ENCODE results near the gene DEDD2.

DEDD2 gene

DNA sequence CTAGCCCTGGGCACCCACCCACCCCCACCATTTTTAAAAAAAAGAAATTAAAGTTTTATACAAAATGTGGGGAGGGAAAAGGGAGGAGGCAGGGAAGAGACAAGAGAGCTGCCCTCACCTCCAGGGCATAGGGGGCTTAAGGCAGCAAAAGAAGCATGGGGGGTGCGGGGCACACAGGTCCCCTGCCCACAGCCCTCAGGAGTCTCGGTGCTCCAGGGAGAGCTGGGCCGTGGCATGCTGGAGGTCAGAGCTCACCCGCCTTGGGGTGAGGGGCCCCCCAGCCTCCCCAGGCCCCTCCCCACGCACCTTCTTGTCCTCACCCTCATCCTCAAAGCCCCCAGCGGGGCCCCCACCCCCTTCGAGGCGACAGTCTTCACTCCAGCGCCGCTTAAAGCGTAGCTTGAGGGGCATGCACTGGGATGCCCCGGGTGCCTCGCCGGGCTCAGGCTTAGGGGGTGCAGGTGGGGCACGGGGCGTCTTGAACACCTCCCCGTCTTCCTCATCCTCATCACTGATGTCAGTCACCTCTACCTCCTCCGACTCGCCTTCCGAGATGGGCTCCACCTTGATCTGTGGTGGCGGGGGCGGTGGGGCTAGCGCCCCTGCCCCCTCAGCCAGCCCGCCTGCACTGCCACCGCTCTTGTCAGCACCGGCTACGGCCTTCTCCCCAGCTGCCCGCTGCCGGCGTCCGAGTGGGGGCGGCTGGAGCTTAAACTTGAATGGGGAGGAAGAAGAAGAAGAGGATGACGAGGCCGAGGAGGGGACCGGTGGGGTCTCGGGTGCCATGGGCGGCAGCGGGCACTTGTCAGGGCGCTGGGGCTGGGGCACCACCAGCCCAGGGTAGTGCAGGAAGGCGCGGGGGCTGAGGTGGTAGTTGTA lies 31.0 kb upstream of the DEDD2 start:
- no peak for DNase-seq (ENCODE audit: low read depth)

DNA sequence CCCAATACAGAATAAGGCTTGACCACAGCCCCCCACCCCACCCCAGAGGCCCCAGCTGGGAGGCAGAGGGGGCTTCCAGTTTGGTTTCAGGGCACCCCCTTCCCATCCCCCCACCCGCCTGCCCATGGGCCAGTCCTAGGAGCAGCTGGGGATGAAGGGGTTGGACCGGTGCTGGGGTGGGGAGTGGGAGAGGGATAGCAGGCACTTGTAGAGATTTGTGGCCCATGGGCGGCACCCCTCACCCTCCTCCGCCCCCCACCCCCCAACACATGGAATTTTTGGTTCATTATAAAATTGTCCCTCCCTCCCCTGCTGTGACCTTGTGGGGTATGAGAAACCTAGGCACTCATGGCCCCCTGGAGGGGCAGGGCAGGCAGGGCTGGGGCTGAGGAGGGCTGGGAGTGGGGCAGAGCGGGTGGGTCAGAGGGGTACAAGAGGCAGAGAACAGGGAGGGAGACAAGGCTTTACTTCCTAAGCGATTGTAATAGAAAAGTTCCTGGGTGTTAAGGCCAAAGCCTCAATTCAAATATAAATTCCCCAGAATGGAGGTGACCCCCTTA lies 30.2 kb upstream of the DEDD2 start:
- DNase-seq (ENCODE audit: low read depth) = no peak

DNA sequence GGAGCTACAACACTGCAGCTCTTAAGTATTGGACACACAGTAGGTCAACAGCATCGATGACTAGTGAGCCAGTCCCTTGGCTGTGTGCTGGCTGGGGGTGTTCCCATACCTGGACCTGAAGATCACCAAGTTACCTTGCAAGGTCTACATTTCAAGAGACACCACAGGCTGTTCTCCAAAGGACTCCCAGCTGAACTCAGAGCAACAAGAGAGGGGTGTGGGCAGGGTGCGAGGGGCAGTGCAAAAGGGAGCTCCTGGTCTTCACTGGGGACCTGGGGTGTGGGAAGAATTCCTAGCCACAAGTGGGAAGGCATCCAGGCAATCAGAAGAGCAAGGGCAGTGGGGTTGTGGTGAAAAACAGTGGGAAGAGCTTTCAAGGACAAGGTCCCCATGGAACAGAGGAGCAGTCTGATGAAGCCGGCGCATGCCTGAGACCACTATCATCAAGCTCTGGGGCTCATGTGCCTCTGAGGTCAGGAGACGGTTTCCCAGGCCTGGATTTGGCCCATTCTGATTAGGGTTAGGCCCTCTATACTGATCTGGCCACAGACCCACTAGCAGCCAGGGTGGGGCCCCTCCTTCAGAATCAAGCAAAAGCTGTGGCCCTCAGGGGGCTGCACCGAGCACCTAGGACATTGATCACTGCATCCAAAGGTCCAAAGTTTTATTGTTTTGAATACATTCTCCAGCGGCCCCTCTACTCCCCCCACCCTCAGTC lies 29.6 kb upstream of the DEDD2 start:
- peak; percentile 39 for DNase-seq (ENCODE audit: low read depth)

DNA sequence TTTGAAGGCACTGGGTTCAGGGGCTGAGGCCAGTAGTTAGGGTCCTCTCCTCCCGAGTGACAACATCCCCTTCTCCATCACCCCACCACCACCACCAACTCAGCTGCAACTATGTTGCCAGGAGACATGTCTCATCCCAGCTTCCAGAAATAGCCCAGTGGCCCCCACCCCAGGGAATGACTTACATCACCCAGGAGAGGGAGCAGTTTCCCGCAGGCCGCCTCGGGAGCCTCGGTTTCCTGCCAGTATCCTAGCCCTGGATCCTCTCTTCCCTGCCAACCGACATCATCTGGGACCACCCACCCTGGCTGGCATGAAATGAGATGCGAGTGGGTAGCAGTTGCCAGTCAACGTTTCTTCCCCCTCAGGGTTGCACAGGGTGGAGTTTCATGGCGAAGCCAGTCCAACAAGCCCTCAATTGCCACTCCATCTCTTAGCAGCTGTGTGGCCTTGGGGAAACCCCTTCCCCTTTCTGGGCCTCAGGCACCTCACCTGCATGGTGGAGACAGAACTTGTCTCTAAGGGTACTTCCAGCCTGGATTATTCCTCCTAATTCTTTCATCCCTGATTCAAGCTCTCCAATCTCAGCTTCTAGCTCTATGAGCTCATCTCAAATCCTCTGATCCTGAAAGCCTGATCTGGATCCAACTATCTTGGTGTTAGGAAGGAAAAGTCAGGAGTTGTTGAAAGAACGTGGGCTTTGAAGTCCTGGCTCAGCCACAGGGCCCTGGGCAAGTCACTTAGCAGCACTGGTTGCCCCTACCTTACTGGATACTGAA lies 28.9 kb upstream of the DEDD2 start:
- DNase-seq (ENCODE audit: low read depth) = peak; percentile 86

DNA sequence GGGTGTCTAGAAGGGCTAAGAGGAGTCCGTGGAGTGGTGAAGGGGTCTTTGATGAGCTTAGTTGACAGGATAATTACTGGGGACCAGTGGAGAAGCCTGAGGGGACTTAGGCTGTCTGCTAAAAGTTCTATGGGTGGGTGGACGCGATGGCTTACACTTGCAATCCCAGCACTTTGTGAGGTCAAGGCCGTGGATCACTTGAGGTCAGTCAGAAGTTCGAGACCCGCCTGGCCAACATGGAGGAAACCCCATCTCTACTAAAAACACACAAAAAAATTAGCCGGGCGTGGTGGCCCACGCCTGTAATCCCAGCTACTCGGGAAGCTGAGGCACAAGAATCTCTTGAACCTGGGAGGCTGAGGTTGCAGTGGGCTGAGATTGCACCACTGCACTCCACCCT lies 27.8 kb upstream of the DEDD2 start:
- DNase-seq (ENCODE audit: low read depth) = no peak

DNA sequence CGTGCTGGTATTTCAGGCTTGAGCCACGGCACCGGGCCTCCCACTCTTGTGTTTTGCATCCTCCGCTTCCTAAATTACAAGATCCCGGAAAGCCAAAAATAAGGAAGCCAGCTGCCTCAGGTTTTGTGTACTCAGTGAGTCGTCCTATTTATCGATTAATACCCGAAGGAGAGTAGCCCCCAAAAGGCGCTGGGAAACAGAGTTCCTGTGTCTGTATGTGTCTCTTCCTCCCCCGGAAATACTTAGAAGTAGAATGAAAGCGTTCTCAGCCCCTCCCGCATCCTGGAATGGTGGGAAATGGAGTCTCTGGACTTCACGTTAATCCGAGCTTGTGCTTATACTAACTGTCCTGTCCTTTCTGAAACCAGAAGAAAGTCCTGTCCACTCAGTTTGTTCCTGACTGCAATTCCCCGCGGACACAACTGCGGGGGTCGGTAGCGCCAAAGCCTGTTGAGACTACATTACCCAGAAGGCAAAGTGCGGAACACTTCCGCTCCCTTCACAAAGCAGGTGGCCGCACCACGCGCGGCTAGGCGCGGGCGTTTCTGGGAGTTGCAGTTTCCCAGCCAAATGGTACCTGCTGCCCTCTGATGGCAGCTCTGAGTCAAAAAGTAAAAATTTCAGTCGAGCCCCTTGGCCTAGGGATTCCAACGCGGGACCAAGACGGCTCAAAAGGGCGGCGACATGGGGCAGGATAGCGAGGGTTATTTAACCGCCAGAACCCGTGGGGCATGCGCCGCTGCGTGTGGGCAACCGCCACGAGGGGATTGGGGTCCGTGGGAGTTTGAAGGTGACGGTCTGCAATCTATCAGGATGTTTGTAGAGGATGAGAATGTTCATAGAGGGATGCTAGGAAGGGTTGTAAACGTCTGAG lies 27.1 kb upstream of the DEDD2 start:
- DNase-seq (ENCODE audit: low read depth) = peak; percentile 94

DNA sequence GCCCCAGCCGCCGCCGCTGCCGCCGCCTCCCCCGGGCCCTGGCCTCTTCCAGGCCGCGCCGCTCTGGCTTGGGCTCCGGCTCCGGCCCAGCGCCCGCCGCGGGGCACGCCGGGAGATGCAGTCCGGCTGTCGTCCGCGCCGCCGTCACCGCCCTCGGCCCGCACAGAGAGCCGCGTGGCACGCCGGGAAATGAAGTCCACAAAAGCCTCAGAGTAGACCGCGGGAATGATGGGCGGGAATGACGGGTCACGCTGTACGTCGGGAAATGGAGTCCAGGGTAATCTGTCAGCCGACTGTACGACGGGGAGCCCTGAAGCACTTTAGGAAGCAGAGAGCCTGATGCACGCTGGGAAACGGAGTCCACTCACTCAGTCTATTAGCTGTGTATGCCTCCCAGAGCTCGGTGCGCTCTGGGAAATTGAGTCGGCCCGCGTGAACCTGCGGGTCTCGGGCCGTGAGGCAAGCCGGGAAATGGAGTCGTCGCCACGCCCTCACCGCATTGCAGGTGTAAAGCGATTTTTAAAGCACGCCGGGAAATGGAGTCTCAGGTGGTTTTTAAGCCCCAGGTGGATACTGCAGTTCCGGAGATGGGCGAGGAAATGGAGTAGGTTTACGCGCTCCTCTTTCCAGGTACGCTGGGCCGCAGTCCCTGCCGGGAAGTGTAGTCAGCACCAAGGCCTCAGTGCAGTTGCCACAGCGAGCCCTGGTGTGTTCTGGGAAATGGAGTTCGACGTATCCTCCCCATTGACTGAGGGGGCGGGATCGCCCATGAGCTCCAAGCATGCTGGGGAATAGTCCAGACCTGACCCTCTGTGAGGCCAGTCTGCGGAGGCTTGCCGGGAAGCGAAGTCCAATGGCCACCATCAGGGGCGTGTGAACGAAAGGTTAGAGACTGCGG lies 25.3 kb upstream of the DEDD2 start, which contains the start of gene GSK3A:
GSK3A (minus strand) TSS at position 91 of the 898 bp plus-strand sequence. CDS start 137 bp downstream, outside the sequence.
- peak; percentile 100 for DNase-seq (ENCODE audit: low read depth)

DNA sequence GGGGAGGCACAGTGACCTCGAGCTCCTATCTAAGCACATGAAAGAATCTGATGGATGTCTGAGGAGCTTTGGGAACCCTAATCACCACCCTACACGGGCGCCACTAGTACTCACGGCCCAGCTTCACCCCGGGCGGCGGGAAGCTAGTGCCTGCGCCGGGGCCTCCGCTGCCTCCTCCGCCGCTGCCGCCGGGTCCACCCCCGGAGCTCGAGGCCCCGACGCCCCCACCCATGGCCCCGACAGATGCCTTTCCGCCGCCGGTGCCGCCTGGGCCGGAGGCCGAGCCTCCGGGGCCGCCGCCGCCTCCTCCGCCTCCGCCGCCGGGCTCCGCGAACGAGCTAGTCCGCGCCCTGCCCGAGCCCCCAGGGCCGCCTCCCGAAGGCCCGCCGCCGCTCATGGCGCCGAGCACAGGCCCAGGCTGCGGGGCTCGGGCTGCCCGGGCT lies 24.6 kb upstream of the DEDD2 start:
- DNase-seq (ENCODE audit: low read depth) = peak; percentile 24

DNA sequence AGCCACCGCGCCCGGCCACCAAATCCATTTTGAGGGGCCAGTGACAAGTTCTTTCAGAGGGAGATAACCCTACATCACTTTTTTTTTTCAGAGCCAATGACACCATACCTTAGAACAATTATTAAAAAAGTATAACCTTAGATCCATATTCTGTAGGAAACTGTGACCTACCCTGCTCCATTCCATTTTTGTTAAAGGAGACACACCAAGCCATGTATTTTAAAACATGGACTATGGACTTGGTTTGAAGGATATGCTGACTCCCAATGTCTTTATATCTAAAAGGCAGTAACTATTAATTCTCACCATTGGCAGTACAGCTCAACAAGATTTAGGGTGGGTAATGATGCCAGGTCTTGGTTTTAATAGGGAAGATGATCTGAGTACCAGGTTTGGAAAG lies 23.8 kb upstream of the DEDD2 start:
- no peak for DNase-seq (ENCODE audit: low read depth)

DNA sequence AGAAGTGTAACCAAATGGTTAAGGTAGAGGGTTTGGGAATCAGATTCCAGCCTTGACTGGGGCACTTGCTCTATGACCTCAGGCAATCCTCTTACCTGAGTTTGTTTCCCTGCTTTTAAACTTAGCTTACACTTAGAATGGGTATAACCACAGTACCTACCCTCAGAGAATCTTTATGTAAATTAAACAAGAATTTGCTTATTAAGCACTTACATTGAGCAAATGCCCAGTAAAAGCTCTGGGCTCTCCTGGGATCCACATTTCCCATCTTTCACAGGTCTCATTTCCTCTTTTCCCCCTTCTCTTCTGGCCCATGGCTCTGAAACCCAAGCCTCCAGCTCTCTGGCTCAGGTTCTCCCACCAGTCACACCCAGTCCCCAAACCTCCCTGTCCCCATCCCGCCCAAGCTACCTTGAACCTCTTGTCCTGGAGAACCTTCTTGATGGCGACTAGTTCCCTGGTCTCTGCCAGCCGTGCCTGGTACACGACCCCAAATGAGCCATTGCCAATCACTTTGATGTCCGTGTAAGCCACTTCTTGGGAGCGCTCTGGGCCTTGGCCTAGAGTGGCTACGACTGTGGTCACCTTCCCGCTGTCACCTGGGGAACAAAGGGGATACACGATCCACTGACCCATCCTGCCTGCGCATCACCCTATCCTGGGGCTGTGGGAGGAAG lies 22.2 kb upstream of the DEDD2 start:
- no peak for DNase-seq (ENCODE audit: low read depth)

DNA sequence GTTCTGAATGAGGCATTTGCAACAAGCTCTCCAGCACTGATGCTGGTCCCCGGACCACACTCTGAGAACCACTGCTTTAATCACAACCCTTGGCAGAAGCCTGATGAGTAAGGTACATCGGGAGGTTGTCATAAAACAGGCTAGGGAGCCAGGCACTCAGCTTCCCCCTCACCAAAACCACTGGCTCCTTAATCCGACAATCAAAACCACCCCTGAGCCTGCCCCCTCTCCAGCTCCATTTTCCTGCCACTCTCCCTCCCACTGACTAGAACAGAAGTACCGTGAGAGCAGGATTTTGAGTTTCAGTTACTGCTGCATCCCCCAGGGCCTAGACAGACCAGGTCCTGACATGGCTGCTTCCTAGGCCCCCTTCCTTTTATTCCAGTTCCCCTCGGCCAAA lies 17.7 kb upstream of the DEDD2 start:
- DNase-seq (ENCODE audit: low read depth) = no peak

DNA sequence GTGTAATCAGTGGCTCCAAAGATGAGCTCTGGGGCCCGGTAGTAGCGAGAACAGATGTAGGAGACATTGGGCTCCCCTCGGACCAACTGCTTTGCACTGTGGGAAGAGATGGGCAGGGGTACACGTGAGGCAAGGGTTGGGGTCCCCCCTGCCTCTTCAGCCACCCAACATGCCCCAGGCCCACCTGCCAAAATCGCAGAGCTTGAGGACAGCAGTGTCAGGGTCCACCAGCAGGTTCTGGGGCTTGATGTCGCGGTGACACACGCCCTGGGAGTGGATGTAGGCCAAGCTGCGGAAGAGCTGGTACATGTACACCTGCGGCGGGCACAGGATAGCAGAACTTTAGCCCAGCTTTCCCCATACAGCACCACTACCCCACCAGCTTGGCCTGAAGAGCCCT lies 16.9 kb upstream of the DEDD2 start:
- DNase-seq (ENCODE audit: low read depth) = no peak

DNA sequence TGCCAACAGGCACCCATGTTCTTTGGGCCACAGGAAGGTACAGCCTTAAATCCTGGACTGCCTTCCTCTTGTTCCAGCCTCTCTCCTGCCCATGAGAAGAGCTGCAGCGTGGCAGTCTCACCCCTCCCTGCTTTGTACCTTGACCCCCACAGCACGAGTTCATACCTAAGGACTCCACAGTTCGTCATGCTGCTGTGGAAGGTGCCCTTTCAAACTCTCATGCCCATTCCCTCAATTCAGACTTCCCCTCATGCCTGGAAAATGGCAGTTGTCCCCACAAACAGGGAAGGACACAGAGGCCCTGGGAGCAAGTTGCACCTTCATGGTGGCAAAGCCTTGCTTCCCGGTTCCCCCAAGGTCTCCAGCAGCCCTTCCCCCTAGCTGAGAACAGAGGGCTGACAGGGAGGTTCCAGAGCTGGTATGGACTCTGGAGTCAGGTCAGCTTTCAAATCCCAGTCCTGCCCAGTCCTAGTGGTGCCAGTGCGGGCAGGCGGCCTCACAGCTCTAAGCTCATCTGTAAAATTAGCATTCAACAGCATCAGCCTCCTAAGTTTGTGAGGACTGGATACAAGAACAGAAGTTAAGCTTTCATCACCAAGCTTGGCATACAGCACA lies 16.3 kb upstream of the DEDD2 start:
- DNase-seq (ENCODE audit: low read depth) = no peak

DNA sequence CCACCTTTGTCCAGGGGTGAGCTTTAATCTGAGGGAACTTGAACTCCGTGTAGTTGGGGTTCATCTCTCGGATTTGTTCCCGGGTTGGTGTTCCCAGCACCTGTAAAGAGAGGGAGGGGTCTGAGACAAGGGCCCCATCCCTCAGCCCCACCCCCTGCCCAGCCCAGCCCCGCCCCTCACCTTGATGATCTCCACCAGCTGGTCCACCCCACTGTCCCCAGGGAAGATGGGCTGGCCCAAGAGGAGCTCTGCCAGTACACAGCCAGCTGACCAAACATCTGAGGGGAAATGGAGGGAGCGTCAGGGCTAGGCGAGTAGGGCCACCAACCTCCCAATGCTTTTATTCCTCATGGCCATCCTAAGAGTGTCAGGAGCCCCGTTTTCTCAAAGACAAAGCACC lies 15.6 kb upstream of the DEDD2 start:
- DNase-seq (ENCODE audit: low read depth) = no peak

DNA sequence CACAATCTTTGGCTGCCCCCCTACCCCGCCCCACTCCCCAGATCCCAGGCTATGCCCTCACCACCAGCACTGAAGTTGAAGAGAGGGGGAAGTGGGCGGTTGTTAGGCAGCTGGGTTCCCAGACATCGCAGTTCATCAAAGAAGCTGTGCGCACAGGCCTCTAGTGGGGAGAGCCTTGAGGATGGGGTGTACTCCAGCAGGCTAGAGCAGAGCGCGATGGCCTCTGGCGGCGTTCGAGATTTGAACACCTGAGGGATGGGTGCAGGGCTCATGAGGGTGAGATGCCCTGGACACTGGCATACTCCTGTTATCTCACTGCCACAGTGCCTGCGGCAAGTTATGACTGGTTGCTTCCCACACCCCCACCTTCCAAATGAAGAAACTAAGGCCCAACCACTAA lies 15.0 kb upstream of the DEDD2 start:
- DNase-seq (ENCODE audit: low read depth) = no peak

DNA sequence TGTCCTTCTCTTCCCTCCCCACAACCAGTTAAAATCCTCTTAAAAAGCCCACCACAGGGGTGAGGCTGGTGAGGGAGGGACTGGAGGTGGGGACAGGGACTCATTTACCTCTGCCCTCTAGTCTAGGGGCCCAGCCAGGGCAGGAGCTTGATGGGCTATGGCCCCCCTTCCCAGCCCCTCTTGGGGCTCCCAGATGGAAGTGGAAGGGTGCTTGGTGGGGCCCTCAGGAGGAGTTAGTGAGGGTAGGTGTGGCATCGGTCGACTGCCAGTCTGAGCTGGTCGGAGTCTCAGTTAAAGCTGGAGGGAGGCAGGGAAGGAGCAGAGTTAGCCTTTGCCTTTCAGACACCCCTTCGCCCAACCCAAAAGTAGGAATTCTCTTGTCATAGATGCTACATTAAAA lies 13.1 kb upstream of the DEDD2 start:
- no peak for DNase-seq (ENCODE audit: low read depth)

DNA sequence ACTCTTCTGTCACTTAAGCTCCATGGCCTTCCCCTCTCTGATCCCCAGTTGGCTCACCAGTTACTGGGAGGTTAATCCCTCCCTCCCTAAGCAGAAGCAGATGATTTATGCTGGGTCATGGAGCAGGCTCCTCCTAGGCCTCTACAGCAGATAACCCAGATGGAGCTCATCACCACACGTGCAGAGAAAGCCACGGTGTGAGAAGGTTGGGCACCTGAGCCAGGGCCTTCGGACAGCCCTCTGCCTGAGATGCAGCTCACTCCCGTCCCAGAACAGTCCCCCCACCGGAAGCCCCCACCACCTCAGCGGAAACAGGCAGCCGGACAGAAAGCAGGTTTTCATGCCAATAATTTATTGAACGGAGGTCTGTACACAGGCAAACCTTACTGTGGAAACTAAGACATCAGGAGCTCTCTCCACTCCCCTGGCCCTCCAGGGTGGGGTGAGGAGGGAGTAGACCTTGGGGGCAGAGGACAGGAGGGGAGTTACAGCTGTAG lies 12.4 kb upstream of the DEDD2 start:
- DNase-seq (ENCODE audit: low read depth) = peak; percentile 37

DNA sequence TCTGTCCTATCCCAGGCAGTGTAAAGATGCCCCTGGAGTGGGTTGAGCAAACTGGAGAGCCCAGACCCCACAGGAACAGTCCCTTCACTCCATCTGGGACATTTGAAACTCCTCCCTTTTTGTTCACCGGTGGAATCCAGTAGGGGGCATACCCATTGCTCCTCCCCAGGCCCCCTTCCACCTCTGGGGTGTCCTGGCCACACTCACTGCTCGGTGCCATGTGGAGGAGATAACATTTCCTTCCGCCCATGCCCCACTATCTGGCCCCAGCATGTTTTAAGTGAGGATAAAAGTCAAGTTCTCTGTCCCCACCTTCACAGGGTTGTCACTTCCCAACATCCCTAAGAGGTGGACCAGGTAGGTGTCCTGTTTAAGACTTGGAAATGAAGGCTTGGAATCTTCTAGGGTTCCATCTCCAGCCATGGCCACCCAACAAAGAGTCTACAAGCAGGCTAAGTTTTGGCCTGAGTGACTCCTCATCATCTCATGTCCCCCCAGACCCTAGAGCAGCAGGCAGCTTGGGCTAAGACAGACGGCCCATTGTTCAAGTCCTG lies 11.9 kb upstream of the DEDD2 start:
- DNase-seq (ENCODE audit: low read depth) = no peak

DNA sequence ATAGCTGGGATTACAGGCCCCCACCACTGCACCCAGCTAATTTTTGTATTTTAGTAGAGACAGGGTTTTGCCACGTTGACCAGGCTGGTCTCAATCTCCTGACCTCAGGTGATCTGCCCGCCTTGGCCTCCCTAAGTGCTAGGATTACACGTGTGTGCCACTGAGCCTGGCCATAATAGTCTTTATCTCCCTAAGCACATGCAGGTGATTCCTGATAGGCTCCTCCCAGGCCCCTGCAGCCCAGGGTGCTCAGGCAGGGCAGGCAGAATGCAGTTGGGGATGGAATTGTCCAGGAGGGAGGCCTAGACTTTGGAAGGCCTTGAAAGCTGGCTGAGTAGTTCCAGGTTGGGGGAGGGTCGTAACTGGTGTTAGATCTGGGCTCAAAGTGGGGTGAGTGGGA lies 11.2 kb upstream of the DEDD2 start:
- no peak for DNase-seq (ENCODE audit: low read depth)

Data from EH (cell line).